ENCODE data around the gene STX18. TPM values are rescaled to one million over a fixed set of nuclear protein-coding genes. Genes with fewer than 3 reads are reported as not detected.

The STX18 gene
- total RNA-seq, 4 donors from 2014 or later, result 16.1 to 41.9 (median 20.5) TPM

GRCh38 chr4:4427121-4427870 lies 114.6 kb downstream of the STX18 start:
- Histone ChIP-seq H3K4me3 (no peak overlapping the region), H3K9me3 (no peaks in the 10 kb centered on the region), H3K27me3 (no peaks in the 10 kb centered on the region), H3K27ac (no peak overlapping the region), H3K4me1 (no peaks in the 10 kb centered on the region), H3K36me3 (peaks cover 37% of the 10 kb centered on the region)
- TF ChIP-seq POLR2A (IDR thresholded peaks at IDR 0.05), result no peak
- TF ChIP-seq CTCF (IDR thresholded peaks at IDR 0.05), result no peak
- TF ChIP-seq POLR2AphosphoS5 (IDR thresholded peaks at IDR 0.05), result no peak
- TF ChIP-seq EP300 (IDR thresholded peaks at IDR 0.05), result no peak
- no peak for DNase-seq (ENCODE audit: low spot score in 2 of 2)
- 82% methylated on average over 12 of the region's 12 CpGs for WGBS

GRCh38 chr4:4426511-4427120 lies 115.2 kb downstream of the STX18 start:
- H3K4me1 ChIP-seq, result no peaks in the 10 kb centered on the region
- H3K27me3 ChIP-seq, result no peaks in the 10 kb centered on the region
- no peak overlapping the region for H3K27ac ChIP-seq
- H3K36me3 ChIP-seq, result peaks cover 37% of the 10 kb centered on the region
- WGBS, result 91% methylated on average over 11 of the region's 11 CpGs
- DNase-seq (ENCODE audit: low spot score in 2 of 2), result no peak
- no peak overlapping the region for H3K4me3 ChIP-seq
- no peaks in the 10 kb centered on the region for H3K9me3 ChIP-seq
- TF ChIP-seq CTCF (IDR thresholded peaks at IDR 0.05) (no peak), EP300 (IDR thresholded peaks at IDR 0.05) (no peak), POLR2AphosphoS5 (IDR thresholded peaks at IDR 0.05) (no peak), POLR2A (IDR thresholded peaks at IDR 0.05) (no peak)

- 88% methylated on average over 7 of the region's 7 CpGs for WGBS
- Histone ChIP-seq H3K36me3 (peaks cover 44% of the 10 kb centered on the region), H3K27ac (no peak overlapping the region), H3K27me3 (no peaks in the 10 kb centered on the region), H3K4me1 (no peaks in the 10 kb centered on the region), H3K9me3 (no peaks in the 10 kb centered on the region), H3K4me3 (no peak overlapping the region)
- TF ChIP-seq EP300 (IDR thresholded peaks at IDR 0.05) (no peak), CTCF (IDR thresholded peaks at IDR 0.05) (no peak), POLR2A (IDR thresholded peaks at IDR 0.05) (no peak), POLR2AphosphoS5 (IDR thresholded peaks at IDR 0.05) (no peak)
- no peak for DNase-seq (ENCODE audit: low spot score in 2 of 2)
Measured at GRCh38 chr4:4425696-4426095, 116.2 kb downstream of the STX18 start.

GRCh38 chr4:4425119-4425690 lies 116.6 kb downstream of the STX18 start:
- Histone ChIP-seq H3K4me1 (no peaks in the 10 kb centered on the region), H3K27ac (no peak overlapping the region), H3K9me3 (no peaks in the 10 kb centered on the region), H3K4me3 (no peak overlapping the region), H3K27me3 (no peaks in the 10 kb centered on the region), H3K36me3 (peaks cover 49% of the 10 kb centered on the region)
- 89% methylated on average over 13 of the region's 13 CpGs for WGBS
- TF ChIP-seq EP300 (IDR thresholded peaks at IDR 0.05), result no peak
- TF ChIP-seq POLR2A (IDR thresholded peaks at IDR 0.05), result no peak
- TF ChIP-seq CTCF (IDR thresholded peaks at IDR 0.05), result no peak
- TF ChIP-seq POLR2AphosphoS5 (IDR thresholded peaks at IDR 0.05), result no peak
- no peak for DNase-seq (ENCODE audit: low spot score in 2 of 2)

GRCh38 chr4:4424499-4425115 lies 117.2 kb downstream of the STX18 start:
- DNase-seq (ENCODE audit: low spot score in 2 of 2), result no peak
- no peak overlapping the region for H3K4me3 ChIP-seq
- H3K27ac ChIP-seq, result no peak overlapping the region
- 95% methylated on average over 8 of the region's 8 CpGs for WGBS
- H3K9me3 ChIP-seq, result no peaks in the 10 kb centered on the region
- no peaks in the 10 kb centered on the region for H3K4me1 ChIP-seq
- no peaks in the 10 kb centered on the region for H3K27me3 ChIP-seq
- TF ChIP-seq POLR2AphosphoS5 (IDR thresholded peaks at IDR 0.05), result no peak
- TF ChIP-seq EP300 (IDR thresholded peaks at IDR 0.05), result no peak
- TF ChIP-seq POLR2A (IDR thresholded peaks at IDR 0.05), result no peak
- no peak for TF ChIP-seq CTCF (IDR thresholded peaks at IDR 0.05)
- peaks cover 55% of the 10 kb centered on the region for H3K36me3 ChIP-seq

Measured in suprapubic skin (tissue), 4 donors.